HG03025 (cell line): Measurements from ENCODE around the gene SLC37A3.
"Not testable (repeated sequence)": the region's sequence is repeated elsewhere in the genome, so short reads cannot be mapped to it uniquely, and the experiment has no call there.

Source experiments
- ATAC-seq: cut with Tn5 transposase; IDR thresholded peaks from one replicate; pipeline ENCODE4 v1.9.1; 2021; ENCODE audit warnings: mild to moderate bottlenecking, moderate library complexity; ENCODE audit not compliant: unreplicated experiment, low FRiP score

The SLC37A3 gene

GRCh38 chr7:140315498-140316164 is 82.7 kb downstream of the SLC37A3 start:
- ATAC-seq, result no peak

- ATAC-seq, result no peak
Observed at GRCh38 chr7:140314573-140315480, 83.5 kb downstream of the SLC37A3 start.

- no peak for ATAC-seq
Observed at GRCh38 chr7:140312141-140312846, 86.0 kb downstream of the SLC37A3 start.

DNA sequence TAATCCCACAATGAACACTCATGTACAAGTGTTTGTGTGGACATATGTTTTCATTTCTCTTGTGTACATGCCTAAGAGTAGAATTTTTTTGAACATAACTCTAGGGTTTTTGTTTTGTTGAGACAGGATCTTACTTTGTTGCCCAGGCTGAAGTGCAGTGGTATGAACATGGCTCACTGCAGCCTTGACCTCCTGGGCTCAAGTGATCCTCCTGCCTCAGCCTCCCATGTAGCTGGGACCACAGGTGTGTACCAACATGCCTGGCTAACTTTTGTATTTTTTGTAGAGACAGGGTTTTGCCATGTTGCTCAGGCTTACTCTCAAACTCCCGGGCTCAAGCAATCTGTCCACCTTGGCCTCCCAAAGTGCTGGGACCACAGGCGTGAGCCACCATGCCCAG is 87.2 kb downstream of the SLC37A3 start:
- ATAC-seq, result not testable (repeated sequence)

- ATAC-seq, result no peak
Observed at GRCh38 chr7:140310337-140311002, 87.9 kb downstream of the SLC37A3 start.

DNA sequence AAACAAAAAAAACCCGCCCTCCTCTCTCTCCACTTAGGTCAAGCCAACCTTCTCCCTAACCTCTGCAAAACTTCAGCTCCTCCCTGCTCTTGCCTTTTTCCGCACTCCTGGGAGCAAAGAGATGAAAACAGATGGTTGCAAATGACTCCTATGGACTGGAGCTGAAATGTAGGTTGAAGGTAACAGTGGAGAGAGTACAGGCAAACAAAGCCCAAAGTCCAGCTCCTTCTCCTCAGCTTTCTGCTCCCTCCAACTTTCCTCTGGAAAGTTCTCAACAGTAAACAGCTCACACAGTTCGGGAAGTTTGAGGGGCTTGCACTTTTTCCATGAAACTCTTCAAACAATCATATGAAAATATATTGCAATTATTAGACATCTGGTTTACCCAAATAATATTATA is 90.3 kb downstream of the SLC37A3 start:
- no peak for ATAC-seq

DNA sequence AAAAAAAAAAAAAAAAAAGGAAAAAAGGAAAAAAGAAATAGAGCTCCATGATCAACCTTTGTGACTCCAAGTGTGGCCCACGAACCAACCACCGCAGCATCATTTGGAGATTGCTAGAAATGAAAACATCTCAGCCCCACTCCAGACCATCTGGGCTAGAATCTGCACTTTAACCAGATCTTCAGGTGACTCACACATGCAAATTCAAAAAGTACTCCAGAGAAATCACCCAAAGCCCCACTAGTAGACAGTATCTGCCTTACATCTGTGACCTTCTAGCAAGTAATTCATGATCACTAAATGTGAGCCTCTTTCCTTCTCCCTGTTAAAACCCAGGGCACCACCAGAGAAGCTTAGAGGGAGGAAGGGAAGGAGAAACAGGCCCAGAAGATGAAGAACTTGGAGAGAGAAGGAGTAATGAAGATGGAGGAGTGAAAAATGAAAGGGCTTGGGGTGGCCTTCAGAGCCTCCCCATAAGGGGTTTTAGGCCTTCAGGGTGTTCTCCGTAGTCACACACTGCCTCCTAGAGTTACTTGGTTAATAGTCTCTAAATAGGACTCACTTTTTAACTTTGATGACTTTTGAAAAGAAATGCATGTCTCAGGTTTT is 94.0 kb downstream of the SLC37A3 start:
- ATAC-seq, result no peak

DNA sequence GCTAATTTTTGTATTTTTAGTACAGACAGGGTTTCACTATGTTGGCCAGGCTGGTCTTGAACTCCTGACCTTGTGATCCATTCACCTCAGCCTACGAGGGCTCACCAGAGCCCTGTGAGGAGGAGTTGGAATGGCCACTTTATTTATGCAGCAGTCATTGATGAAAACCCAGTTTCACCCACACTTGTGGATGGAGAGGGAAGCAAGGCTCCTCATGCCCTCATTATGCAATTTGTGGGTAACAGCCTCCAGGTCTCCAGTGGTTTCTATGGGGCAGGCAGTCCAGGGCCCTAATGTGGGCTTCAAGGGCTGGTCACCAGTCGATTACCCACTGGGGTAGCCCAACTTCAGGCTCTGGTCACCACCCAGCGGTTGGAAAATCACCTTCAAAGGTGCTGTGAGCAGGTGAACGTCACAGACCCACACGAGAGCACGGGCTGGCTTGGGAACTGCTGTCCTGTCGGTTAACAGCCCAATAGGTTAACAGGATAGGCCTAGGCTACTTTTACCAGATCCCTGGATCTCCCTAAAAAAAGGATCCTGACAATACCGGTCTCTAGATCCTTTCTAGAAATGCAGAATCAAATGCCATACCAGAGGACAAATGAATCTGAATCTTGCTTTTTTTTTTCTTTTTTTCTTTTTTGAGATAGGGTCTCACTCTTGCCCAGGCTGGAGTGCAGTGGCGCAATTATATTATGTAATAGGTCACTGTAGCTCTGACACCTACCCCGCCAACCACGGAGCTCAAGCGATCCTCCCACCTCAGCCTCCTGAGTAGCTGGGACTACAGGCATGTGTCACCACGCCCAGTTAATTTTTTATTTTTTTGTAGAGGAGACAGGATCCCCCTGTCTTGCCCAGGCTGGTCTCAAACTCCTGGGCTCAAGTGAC is 97.8 kb downstream of the SLC37A3 start:
- no peak for ATAC-seq

DNA sequence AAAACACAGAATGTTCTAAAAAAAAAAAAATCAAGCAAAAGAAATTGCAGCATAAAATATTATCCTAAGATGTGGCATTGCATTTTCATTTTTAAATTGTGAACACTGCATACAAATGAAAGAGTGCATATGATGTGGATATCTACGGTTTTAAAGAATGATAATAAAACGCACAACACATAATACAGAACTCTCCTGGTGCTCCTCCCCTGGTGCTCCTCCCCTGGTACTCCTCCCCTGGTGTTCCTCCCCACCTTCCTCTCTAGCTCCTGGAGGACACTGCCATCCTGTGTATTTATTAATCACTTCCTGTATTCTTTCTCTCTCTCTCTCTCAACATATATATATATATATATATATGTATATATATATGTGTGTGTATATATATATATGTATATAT is 100.1 kb downstream of the SLC37A3 start:
- ATAC-seq, result no peak

- no peak for ATAC-seq
Observed at GRCh38 chr7:140297192-140297591, 101.1 kb downstream of the SLC37A3 start.

DNA sequence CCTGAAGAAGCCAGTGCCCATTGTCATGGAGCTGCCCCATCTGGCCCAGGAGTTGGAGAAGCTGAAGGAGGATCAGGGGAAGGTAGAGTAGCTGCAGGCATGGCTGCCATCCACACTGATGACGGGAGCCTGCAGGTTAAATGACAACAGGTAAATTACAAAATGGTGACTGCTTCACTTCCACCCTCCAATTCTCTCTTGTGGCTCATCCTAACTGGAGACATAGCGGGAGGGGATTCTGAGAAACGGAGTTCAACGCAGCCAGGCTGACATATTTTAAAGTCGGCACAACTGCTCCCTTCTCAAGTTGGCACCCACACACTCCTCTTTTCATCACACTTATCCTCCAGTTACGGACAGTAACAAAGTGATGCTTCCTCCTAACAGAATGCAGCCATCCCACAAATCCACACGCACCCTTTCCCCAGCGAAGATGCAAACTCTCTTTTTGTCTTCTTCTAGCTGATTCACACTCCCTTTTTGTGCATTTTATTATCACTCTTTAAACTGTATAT is 103.0 kb downstream of the SLC37A3 start:
- ATAC-seq, result no peak

- ATAC-seq, result no peak
Observed at GRCh38 chr7:140294454-140294853, 103.9 kb downstream of the SLC37A3 start.

GRCh38 chr7:140292438-140292837 is 105.9 kb downstream of the SLC37A3 start:
- no peak for ATAC-seq

DNA sequence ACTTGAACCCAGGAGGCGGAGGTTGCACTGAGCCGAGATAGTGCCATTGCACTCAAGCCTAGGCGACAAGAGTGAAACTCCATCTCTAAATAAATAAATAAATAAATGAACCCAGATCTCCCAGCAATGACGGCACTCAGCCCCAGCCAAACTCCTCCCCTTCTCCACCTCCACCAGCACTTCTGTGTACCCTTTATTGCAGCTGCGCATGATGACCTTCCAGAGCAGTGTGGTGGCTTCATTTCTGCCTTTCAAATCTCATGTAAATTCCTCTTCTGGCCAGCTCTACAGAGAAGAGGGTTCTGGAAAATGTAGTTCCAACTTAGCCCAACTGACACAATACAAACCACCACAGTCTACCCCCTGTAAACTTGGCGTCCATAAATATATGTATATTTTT is 108.5 kb downstream of the SLC37A3 start:
- ATAC-seq, result no peak

DNA sequence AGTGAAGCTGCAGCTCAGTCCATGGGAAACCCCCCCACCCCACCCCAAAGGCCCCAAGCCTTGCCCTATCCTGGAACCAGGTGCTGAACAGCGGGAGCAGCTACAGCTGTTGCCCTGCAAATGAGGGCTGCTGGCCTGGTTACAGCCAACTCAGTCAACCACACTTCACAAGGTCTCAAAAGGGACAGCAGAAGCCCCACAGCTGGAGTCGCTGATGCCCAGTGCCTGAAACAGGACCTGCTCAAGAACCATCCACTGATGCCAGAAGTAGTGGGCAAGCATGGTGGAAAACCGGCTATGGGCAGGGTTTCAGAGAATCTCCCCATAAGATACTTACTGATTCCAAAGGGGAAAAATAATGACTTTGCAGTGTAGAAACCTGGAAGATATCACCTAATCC is 110.3 kb downstream of the SLC37A3 start:
- no peak for ATAC-seq

- no peak for ATAC-seq
Observed at GRCh38 chr7:140285938-140286337, 112.4 kb downstream of the SLC37A3 start.

GRCh38 chr7:140284062-140284461 is 114.3 kb downstream of the SLC37A3 start:
- no peak for ATAC-seq
